GM19395 (cell line): ENCODE data around the gene ECHS1.
"Not testable (repeated sequence)": the region's sequence is repeated elsewhere in the genome, so short reads cannot be mapped to it uniquely, and the experiment has no call there.

Experiments
- ATAC-seq: cut with Tn5 transposase; IDR thresholded peaks from one replicate; pipeline ENCODE4 v1.9.1; 2021; ENCODE audit warnings: mild to moderate bottlenecking, moderate library complexity; ENCODE audit not compliant: unreplicated experiment

The ECHS1 gene

GRCh38 chr10:133379152-133379800 is 6.1 kb upstream of the ECHS1 start, which contains the start of gene PAOX:
PAOX (plus strand) TSS chr10:133379262; CDS start chr10:133379317, 55 bp downstream.
- ATAC-seq: peak; percentile 53

- ATAC-seq: peak; percentile 35
Measured at GRCh38 chr10:133378251-133379096, 5.3 kb upstream of the ECHS1 start.

- ATAC-seq: no peak
Measured at GRCh38 chr10:133377818-133378250, 4.7 kb upstream of the ECHS1 start.

- ATAC-seq: no peak
Measured at GRCh38 chr10:133377025-133377817, 4.1 kb upstream of the ECHS1 start.

- ATAC-seq: not testable (repeated sequence)
Measured at GRCh38 chr10:133376183-133376582, 3.0 kb upstream of the ECHS1 start.

GRCh38 chr10:133375357-133376115 is 2.4 kb upstream of the ECHS1 start:
- ATAC-seq: no peak

- no peak for ATAC-seq
Measured at GRCh38 chr10:133372507-133372906, 647 bp downstream of the ECHS1 start.

GRCh38 chr10:133370030-133370786 is 2.9 kb downstream of the ECHS1 start:
- no peak for ATAC-seq

GRCh38 chr10:133368153-133368552 is 5.0 kb downstream of the ECHS1 start:
- no peak for ATAC-seq

GRCh38 chr10:133367461-133367860 is 5.7 kb downstream of the ECHS1 start:
- ATAC-seq: not testable (repeated sequence)

GRCh38 chr10:133366751-133367150 is 6.4 kb downstream of the ECHS1 start:
- ATAC-seq: no peak

GRCh38 chr10:133366130-133366478 is 7.0 kb downstream of the ECHS1 start:
- no peak for ATAC-seq

- ATAC-seq: no peak
Measured at GRCh38 chr10:133365461-133366129, 7.6 kb downstream of the ECHS1 start.

- ATAC-seq: no peak
Measured at GRCh38 chr10:133364645-133365431, 8.3 kb downstream of the ECHS1 start.

- ATAC-seq: no peak
Measured at GRCh38 chr10:133362846-133363245, 10.3 kb downstream of the ECHS1 start.

GRCh38 chr10:133361773-133362441 is 11.2 kb downstream of the ECHS1 start:
- ATAC-seq: no peak

GRCh38 chr10:133361227-133361626 is 11.9 kb downstream of the ECHS1 start:
- no peak for ATAC-seq

GRCh38 chr10:133359972-133360610 is 13.1 kb downstream of the ECHS1 start:
- no peak for ATAC-seq
